NCI-H146 (cell line): ENCODE data around the gene STIMATE.
A peak's percentile ranks its signal among the peaks of the same experiment; 100 is the strongest.

ENCODE experiments used
- DNase-seq: peaks from one replicate; lab custom pipeline; 2025; lab: John Stamatoyannopoulos, UW

The STIMATE gene

GRCh38 chr3:52897130-52898122 lies at the start of gene STIMATE:
TSS of gene STIMATE (minus strand) at chr3:52897548. CDS start at chr3:52897450, 98 bp downstream.
- DNase-seq = peak; percentile 76

DNA sequence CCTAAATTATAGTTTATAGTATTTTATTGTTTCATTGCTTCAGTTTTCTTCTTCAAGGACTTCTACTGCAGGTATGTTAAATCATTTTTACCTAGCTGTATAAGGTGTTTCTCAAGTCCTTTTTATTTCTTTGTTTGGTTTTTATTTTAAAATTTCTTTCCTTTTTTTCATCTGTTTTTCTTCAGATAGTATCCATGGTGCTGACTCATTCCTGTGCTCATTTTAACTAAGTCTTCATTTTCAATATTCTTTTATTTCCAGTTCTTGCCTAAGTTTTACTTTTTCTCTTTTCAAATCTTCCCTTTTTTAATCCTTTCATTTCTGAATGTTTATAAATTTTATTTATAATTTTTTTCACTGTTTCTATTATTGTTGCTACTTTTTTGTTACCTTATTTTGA lies 42.3 kb upstream of the STIMATE start:
- DNase-seq = no peak

DNA sequence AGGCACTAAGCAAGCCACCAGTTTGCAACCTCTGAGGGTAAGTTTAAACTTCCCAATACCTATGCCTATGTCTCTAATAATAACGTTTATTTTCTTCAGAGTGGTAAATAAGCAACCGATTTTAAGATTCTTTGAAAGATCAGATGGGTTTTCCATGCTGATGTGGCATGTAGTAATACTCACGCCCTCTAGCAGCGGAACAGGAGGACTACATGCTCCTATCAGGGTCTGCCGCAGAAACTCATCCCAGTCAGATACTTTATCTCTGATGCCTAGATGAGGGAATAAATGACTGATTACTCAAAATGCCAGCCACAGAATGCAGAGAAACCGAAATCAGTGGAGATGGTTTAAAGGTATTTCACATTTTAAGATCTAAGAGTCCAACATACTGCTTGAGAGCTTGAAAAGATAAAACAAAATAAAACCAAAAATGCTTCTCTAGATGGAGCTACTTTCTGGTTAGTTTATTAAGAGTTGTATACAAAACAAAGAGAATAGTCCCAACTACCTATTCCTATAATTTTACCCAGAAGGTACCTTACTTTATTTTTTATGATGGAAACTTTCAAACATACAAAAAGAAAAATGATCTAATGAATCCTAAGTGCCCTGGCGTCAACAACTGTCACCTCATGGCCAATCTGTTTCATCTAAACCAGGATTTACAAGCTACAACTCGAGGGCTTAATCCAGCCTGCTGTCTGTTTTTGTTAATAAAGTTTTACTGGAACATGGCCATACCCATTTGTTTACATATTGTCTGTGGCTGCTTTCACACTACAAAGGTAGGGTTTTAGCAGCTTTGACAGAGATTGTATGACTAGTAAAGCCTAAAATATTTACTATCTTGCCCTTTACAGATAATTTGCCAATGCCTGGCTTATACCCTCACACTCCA lies 37.5 kb upstream of the STIMATE start:
- DNase-seq = peak; percentile 48

DNA sequence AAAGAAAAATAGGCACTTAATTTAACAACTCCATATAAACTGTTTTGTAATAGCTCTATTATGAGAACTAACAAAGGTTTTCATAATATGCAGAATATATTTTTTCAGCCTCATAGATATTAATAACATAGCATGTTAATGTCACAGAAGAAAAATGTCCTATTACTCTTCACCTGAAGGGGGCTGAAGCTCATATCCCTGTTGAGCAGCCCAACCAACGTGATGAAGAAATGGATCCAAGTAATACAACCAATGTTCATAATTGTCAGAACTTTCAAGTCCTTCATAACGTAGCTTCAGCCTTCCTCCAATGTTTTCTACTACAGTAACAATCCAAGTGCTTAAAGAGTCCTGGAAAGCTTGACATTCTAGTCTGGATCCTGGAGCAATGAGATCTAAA lies 34.5 kb upstream of the STIMATE start:
- no peak for DNase-seq

- DNase-seq = no peak
Observed at GRCh38 chr3:52931328-52931727, 34.0 kb upstream of the STIMATE start.

GRCh38 chr3:52930748-52931147 lies 33.4 kb upstream of the STIMATE start:
- no peak for DNase-seq

DNA sequence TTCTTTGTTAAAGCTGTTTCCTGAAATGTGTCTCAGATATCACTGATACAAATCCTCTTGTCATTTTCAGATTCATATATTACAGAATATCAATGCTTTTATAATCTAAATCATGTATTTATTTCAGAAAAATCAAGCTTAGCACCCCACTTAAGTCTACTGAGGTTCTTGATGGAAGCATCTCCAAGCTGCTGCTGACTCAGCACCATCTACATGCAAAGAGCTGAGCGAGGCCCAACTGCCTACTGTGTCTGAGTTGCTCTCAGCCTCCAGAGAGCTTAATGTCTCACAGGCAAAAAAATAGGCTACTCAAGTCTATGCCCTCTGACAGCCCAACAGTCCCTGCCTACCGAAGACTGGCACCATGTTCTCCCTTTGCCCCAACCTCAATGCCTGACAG lies 29.2 kb upstream of the STIMATE start:
- DNase-seq = no peak

DNA sequence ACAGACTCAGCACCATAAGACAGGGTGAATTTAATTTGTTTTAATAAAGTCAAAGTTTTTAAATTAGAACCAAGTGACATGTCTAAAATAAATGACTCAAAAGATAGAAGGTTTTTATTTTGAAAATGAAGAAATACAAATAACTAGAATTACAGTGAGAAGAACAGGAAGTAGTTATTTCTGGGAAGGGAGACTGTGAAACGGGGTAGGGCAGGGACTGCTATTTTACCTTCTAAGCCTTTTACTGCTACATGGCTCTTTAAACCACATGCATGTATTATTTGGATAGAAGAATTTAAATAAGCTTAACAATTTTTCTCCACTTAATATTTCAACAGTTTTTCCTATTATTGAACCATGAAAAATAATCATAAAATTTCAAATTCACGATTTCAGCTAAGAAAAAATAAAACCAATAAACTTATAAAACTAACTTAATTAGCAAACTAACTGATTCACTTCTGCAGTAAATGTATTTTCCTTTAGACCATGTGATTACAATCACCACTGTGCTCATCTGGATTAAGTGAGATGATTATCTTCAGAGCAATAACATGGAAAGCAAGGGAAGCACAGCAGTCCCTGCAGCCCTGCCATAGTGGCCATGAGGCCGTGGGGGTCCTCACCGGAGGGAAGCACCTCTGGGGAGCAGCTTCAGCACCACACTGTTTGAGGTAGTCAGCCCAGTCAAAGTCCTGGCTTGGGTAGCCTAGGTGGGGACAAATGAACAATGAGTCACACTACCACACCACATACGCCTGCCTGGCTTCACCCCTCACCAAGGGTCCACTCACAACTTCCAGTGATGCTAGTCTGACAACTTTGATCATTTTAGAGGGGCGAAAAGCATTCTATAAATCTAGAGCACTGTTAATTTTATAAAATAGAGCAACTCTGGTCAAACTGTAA lies 28.3 kb upstream of the STIMATE start:
- no peak for DNase-seq

GRCh38 chr3:52923963-52924362 lies 26.6 kb upstream of the STIMATE start:
- DNase-seq = no peak

DNA sequence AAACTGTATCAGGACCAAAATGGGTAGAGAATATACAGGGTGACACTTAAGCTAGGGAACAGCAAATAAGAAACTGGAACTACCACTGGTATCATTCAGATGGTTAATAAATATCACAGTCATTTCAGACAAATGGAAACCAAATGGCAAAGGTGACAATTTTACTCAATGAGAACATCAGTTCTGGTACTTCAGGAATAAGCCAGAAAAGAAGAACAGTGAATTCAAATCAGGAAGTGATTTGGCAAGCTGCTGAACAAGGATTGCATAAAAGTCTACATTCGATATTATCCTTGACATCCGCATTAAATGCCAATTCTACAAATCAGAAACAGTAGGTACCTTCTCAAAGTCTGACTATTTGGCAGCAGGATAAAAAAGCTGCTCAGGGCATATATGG lies 23.5 kb upstream of the STIMATE start:
- no peak for DNase-seq

DNA sequence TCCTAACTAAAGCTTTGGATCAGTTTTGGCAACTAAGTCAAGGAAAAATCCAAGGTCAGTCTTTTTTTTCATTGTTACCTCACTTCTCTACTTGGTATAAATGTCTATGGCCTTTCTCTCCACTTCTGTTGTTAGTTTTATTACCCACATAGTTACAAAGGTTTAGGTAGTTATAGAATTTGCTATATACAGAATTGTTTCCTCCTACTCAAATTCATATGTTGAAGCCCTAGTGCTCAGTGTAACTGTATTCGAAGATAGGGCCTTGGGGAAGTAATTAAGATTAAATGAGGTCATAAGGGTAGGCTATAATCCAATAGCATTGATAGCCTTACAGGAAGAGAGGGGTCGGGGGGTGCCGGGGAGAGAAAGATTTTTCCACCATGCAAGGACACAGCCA lies 19.7 kb upstream of the STIMATE start:
- DNase-seq = no peak

DNA sequence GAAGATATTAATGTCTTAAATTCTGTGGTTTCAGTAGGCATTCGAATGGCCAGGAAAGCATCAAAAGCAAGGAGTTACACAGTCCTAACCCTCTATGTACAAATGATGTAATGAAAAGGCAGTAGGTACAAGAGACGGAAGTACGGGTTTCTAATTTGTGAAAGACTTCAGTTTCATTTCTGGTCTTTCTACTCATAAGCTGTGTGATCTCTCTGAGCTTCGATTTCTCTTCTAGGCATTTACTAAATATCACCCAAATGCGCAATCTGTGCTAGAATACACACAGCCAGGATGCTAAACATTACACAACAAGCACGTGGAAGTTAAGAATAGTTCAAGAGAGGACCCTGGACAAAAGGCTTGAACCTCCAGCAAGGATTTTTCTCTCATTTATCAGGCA lies 17.9 kb upstream of the STIMATE start:
- DNase-seq = no peak

DNA sequence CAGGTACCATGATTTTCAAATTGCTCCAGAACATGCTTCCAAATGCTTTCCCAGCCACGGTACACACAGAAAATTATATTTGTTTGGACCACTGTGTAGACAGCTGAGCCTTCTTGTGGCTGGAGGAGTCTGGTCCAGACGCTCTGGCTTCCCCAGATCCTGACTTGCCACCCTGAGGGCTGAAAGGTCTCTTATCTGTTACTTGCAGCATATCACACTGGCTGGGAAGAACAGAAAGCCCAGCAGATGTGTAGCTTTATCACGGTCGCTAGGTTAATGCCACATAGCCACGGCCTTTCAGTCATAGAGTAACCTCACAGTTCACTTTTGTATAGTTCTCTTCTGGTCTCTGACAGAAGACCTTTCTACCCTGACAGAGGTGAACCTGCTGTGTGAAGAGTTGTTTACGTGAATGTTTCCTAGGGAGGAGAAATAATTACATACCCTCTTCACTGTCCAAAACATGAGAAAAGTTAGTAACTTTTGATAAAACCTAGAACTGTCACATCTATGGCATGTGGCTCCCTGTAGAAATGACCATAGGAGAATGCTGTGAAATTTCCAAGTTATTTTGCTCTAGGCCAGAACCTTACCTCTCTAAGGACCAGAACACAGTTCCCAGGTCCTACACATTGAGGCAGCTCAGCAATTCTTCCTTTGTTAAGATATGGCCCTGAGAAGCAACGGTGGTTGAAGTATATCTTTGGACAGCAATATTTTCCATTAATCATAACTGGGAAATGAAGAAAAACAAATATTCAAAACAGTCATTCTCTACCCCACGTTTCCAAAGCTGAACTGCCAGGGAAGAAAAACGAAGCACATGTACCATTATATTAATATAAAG lies 15.8 kb upstream of the STIMATE start:
- no peak for DNase-seq

GRCh38 chr3:52910823-52911222 lies 13.5 kb upstream of the STIMATE start:
- DNase-seq = no peak

DNA sequence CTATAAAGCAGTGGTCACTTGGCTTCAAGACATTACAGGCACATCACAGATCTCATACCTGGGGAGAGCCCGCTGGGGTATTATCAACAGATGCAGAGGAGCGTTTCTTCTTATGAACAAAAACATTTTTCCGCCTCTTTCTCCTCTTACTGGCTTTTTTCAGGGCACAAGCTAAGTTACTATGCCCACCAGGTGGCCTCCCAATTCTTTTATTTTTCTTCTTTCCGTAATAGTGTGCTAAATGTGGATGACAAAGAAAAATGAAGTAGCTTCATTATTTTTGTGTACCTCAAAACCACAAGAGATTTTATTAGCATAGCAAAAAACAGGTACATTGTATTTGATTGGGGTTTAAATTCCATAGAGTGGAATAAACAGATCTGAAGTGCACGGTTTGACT lies 10.1 kb upstream of the STIMATE start:
- DNase-seq = no peak

DNA sequence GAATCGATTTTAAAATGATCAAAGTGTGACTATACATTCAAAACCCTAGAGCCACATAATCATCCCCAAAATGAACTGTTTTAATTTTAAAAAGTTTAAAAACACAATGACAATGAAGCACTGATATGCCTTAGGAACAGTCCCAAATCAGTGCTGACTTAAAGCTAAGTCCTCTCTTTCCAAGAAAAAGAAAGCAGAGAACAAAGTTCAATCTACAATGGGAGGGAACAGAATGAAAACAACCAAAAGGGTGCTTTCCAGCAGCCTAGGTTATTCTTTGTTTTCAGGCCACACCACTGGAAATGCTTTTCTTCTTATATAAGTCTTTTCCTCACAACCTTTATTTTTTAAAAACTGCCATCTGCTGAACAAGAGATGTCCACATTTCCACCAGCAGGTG lies 7.2 kb upstream of the STIMATE start:
- DNase-seq = no peak

GRCh38 chr3:52904000-52904399 lies 6.7 kb upstream of the STIMATE start:
- no peak for DNase-seq

DNA sequence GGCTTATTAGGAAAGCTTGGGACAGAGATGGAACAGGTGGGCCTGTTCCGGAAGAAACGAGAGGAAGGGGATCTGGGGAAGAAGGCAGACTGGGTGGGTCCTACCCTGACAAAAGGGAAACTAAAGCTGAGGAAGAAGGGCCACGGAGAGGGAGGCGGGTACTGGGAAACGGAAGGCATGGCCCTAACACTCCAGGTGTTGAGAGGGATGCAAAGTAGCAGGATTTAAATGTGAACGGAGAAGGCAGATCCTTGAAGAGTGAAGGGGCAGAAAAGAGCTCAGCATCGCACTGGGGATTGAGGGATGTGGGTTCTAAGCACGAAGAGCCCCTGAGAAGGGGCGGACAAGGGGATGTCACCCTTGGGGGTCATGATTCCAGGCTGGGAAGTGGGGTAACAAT lies 735 bp downstream of the STIMATE start:
- DNase-seq = no peak

DNA sequence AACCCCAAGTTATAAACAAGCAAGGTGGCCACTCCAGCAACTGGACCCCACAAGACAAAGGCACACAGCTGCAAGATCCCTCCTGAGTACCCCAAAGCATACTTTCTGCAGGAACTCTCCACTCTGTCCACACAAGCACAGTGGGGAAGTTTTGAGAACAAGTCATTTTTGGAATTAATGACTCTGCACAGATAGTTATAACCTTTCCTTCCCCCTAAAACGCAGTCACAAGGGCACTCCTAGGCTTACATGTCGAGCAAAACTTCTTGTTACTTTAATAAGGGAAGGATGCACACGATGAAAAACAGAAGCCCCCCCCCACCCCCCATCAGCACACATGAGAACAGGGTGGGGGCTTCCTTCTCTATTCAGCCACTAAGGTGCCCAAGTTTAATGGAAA lies 1.2 kb downstream of the STIMATE start:
- DNase-seq = no peak

- no peak for DNase-seq
Observed at GRCh38 chr3:52895418-52895817, 1.9 kb downstream of the STIMATE start.

DNA sequence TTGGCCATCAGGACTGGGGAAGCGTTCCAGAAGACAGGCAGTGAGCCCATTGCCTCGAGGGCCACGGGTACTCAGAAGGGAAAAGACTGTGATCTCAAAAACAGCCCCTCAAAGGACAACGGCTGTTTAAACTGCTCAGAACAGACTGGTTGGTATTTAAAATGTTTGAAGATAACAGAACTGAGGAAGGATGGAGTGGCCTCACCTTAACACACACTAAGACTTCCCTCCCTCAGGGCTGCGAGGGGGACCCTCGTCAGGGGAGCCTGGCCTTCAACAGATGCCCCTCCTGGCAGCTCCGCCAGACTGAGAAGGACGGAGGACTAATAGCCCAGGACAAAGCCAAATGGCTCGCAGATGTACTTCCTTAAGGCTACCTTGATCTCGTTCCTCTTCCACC lies 2.6 kb downstream of the STIMATE start:
- no peak for DNase-seq
